ENCODE results near the gene ZNF639.
"Not testable (repeated sequence)": the region's sequence is repeated elsewhere in the genome, so short reads cannot be mapped to it uniquely, and the experiment has no call there.

Gene ZNF639

GRCh38 chr3:179322286-179323196 lies at the start of gene ZNF639:
Gene ZNF639 (plus strand): TSS chr3:179323031. CDS start chr3:179328294, 5,263 bp downstream.
- DNase-seq (ENCODE audit: low spot score) = peak; percentile 78

- not testable (repeated sequence) for DNase-seq (ENCODE audit: low spot score)
Observed at GRCh38 chr3:179274434-179274833, 48.4 kb upstream of the ZNF639 start.

GRCh38 chr3:179276001-179276400 lies 46.8 kb upstream of the ZNF639 start:
- no peak for DNase-seq (ENCODE audit: low spot score)

- DNase-seq (ENCODE audit: low spot score) = no peak
Observed at GRCh38 chr3:179276743-179277142, 46.1 kb upstream of the ZNF639 start.

- DNase-seq (ENCODE audit: low spot score) = no peak
Observed at GRCh38 chr3:179278151-179278550, 44.7 kb upstream of the ZNF639 start.

- no peak for DNase-seq (ENCODE audit: low spot score)
Observed at GRCh38 chr3:179278932-179279693, 43.7 kb upstream of the ZNF639 start.

- DNase-seq (ENCODE audit: low spot score) = no peak
Observed at GRCh38 chr3:179279837-179280236, 43.0 kb upstream of the ZNF639 start.

- DNase-seq (ENCODE audit: low spot score) = no peak
Observed at GRCh38 chr3:179281825-179282224, 41.0 kb upstream of the ZNF639 start.

GRCh38 chr3:179286331-179286730 lies 36.5 kb upstream of the ZNF639 start:
- no peak for DNase-seq (ENCODE audit: low spot score)

GRCh38 chr3:179288845-179289244 lies 34.0 kb upstream of the ZNF639 start:
- no peak for DNase-seq (ENCODE audit: low spot score)

GRCh38 chr3:179289295-179289694 lies 33.5 kb upstream of the ZNF639 start:
- DNase-seq (ENCODE audit: low spot score) = no peak

- no peak for DNase-seq (ENCODE audit: low spot score)
Observed at GRCh38 chr3:179292450-179292849, 30.4 kb upstream of the ZNF639 start.

GRCh38 chr3:179297971-179298725 lies 24.7 kb upstream of the ZNF639 start:
- DNase-seq (ENCODE audit: low spot score) = no peak

- DNase-seq (ENCODE audit: low spot score) = no peak
Observed at GRCh38 chr3:179299316-179299715, 23.5 kb upstream of the ZNF639 start.

GRCh38 chr3:179299999-179300613 lies 22.7 kb upstream of the ZNF639 start:
- DNase-seq (ENCODE audit: low spot score) = no peak

GRCh38 chr3:179301645-179302044 lies 21.2 kb upstream of the ZNF639 start:
- DNase-seq (ENCODE audit: low spot score) = no peak

GRCh38 chr3:179302111-179302510 lies 20.7 kb upstream of the ZNF639 start:
- no peak for DNase-seq (ENCODE audit: low spot score)

GRCh38 chr3:179304605-179305004 lies 18.2 kb upstream of the ZNF639 start:
- DNase-seq (ENCODE audit: low spot score) = no peak

GRCh38 chr3:179307362-179307761 lies 15.5 kb upstream of the ZNF639 start:
- DNase-seq (ENCODE audit: low spot score) = not testable (repeated sequence)

GRCh38 chr3:179308001-179308400 lies 14.8 kb upstream of the ZNF639 start:
- no peak for DNase-seq (ENCODE audit: low spot score)

- no peak for DNase-seq (ENCODE audit: low spot score)
Observed at GRCh38 chr3:179309225-179310078, 13.4 kb upstream of the ZNF639 start.

All from cerebellar cortex (tissue), 1 donor.